EH (cell line): ENCODE results near the gene ZNF274.
"Not testable (repeated sequence)": the region's sequence is repeated elsewhere in the genome, so short reads cannot be mapped to it uniquely, and the experiment has no call there.

Source experiments
- DNase-seq: peaks from one replicate; pipeline ENCODE4 v3.0.0-alpha.2; 2015; ENCODE audit warnings: low read depth

ZNF274 gene

GRCh38 chr19:58212336-58213074 is 29.6 kb downstream of the ZNF274 start:
- no peak for DNase-seq

DNA sequence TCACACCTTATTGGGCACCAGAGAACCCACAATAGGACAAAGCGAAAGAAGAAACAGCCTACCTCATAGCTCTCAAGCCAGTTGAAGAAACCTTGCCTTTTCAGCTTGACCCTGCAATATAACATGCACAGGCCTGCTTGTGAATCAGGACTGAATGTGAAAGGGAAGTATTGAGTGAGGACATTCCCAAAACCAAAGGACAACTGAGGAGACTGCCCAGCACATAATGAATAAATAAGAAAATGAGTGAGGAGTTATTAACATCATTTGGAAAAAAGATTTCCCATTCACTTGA is 30.2 kb downstream of the ZNF274 start:
- no peak for DNase-seq

GRCh38 chr19:58217069-58217481 is 34.2 kb downstream of the ZNF274 start:
- DNase-seq = no peak

DNA sequence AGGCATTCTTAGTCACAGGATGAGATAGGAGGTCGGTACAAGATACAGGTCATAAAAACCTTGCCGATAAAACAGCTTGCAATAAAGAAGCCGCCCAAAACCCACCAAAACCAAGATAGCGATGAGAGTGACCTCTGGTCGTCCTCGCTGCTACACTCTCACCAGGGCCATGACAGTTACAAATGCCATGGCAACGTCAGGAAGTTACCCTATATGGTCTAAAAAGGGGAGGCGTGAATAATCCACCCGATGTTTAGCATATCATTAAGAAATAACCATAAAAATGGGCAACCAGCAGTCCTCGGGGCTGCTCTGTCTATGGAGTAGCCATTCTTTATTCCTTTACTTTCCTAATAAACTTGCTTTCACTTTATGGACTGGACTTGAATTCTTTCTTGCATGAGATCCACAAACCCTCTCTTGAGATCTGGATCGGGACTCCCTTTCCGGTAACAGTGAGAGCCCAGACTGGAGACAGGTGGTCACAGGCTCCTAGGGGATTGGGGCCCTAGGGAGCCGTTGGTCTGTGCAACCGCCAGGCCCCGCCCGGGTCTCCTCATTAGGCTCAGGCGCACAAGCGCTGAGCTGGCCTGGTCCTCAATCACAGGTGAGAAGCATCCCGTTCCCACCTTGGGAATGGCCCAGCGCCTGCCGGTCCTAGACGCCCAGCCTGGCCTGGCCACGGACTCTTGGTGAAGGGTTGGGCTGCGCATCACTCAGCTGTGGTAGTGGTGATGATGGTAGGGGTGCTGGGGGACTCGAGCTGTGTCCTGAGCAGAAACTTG is 34.9 kb downstream of the ZNF274 start:
- no peak for DNase-seq

DNA sequence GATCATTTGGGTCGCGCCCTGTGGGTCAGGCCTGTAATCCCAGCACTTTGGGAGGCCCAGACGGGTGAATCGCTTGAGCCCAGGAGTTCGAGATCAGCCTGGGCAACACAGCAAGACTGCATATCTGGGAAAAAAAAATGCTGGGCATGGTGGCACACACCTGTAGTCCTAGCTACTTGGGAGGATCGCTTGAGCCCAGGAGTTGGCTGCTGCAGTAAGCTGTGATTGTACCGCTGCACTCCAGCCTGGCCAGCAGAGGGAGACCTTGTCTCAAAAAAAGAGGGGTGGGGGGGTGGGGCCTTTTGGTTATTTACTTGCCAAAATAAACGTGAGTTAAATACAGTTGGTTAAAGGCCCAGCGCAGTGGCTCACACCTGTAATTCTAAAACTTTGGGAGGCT is 36.0 kb downstream of the ZNF274 start:
- DNase-seq = peak; percentile 22

DNA sequence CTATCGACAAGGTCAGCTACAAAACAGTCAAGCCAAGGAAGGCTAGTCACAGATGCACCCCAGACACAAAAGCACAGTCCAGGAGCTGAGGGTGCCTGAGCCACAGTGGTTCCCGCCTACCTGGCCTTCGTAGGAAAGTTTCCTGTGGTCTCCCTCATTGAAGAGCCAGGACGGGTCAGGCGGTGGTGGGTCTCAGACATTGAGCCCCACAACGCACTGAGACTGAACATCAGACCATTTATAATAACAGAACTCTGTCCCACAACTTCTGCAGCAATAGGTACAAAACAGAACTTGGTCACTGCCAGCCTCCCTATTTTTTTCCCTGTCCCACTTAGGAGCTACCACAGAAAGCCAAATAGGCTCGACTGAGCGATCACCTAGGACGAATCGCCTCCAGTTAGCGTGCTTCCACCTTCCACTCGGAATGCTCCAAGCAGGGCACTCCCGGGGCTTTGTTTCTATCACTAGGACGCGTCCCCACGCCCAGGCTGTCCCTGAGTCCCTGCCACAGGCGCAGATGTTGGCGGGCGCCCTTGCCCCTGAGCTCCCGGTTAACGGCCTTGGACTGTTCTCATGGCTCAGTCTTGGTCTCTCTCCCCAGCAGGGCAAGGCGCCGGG is 45.2 kb downstream of the ZNF274 start:
- no peak for DNase-seq

- peak; percentile 73 for DNase-seq
Measured at GRCh38 chr19:58228585-58229254, 45.9 kb downstream of the ZNF274 start, which contains the start of gene ZNF544. ZNF544 (plus strand) TSS chr19:58228914; CDS start chr19:58244024, 15,110 bp downstream.

DNA sequence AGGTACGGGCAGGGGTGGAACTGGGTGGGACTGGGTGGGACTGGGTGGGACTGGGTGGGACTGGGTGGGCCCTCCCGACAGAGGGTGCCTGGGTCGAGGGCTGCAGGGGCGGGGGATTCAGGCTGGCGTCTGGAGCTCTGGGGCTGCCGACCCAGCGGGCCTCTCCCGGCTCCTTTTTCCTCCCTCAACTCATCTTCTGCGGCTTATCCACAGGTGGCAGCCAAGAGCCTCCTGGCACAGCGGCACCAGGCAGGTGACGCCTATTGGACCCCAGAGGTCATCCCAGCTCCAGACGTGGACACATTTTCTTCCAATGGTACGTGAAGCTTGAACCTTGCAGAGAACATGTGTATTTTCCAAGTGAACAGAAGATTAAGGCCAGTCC is 46.4 kb downstream of the ZNF274 start:
- DNase-seq = peak; percentile 14

- DNase-seq = no peak
Measured at GRCh38 chr19:58237324-58237723, 54.5 kb downstream of the ZNF274 start.

- DNase-seq = no peak
Measured at GRCh38 chr19:58243351-58243750, 60.5 kb downstream of the ZNF274 start.

GRCh38 chr19:58248886-58249285 is 66.0 kb downstream of the ZNF274 start:
- no peak for DNase-seq

- DNase-seq = no peak
Measured at GRCh38 chr19:58252102-58252685, 69.3 kb downstream of the ZNF274 start.

- DNase-seq = not testable (repeated sequence)
Measured at GRCh38 chr19:58258259-58258658, 75.4 kb downstream of the ZNF274 start.

DNA sequence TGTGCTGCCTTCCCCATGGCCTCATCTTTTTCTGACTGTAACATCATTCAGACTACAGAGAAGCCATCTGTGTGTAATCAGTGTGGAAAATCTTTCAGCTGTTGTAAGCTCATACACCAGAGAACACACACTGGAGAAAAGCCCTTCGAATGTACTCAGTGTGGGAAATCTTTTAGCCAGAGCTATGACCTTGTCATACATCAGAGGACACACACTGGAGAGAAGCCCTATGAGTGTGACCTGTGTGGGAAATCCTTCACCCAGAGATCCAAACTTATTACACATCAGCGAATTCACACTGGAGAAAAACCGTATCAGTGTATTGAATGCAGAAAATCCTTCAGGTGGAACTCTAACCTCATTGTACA is 78.7 kb downstream of the ZNF274 start:
- DNase-seq = peak; percentile 4

DNA sequence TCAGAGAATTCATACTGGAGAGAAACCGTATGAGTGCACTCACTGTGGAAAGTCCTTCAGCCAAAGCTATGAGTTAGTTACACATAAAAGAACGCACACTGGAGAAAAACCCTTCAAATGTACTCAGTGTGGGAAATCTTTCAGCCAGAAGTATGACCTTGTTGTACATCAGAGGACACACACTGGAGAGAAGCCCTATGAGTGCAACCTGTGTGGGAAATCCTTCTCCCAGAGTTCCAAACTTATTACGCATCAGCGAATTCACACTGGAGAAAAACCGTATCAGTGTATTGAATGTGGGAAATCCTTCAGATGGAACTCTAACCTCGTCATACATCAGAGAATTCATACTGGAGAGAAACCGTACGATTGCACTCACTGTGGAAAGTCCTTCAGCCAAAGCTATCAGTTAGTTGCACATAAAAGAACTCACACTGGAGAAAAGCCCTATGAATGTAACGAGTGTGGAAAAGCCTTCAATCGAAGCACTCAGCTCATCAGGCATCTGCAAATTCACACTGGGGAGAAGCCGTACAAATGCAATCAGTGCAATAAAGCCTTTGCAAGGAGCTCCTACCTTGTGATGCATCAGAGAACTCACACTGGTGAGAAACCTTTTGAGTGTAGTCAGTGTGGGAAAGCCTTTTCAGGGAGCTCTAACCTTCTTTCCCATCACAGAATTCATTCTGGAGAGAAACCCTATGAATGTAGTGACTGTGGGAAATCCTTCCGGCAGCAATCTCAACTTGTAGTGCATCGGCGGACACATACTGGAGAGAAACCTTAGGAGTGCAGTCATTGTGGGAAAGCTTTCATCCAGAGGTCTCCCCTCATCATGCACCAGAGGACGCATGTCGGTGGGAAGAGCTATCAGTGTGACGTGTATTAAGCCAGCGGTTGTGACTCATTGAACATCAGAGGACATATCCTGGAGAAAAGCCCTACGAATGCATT is 79.4 kb downstream of the ZNF274 start:
- peak; percentile 10 for DNase-seq

GRCh38 chr19:58262922-58263296 is 80.0 kb downstream of the ZNF274 start:
- DNase-seq = no peak
